ENCODE data around the gene CHORDC1.
"Not testable (repeated sequence)": the region's sequence is repeated elsewhere in the genome, so short reads cannot be mapped to it uniquely, and the experiment has no call there.

CHORDC1 gene

GRCh38 chr11:90218606-90219005 lies 4.2 kb downstream of the CHORDC1 start:
- TF ChIP-seq CTCF (IDR thresholded peaks at IDR 0.05; ENCODE audit: insufficient read depth, missing control alignments), result no peak
- FAIRE-seq (no peak), DNase-seq (ENCODE audit: insufficient read length, low spot score) (no peak)

- no peak for TF ChIP-seq CTCF (IDR thresholded peaks at IDR 0.05; ENCODE audit: insufficient read depth, missing control alignments)
- FAIRE-seq (no peak), DNase-seq (ENCODE audit: insufficient read length, low spot score) (no peak)
Measured at GRCh38 chr11:90216611-90217010, 6.2 kb downstream of the CHORDC1 start.

- FAIRE-seq (no peak), DNase-seq (ENCODE audit: insufficient read length, low spot score) (no peak)
- TF ChIP-seq CTCF (IDR thresholded peaks at IDR 0.05; ENCODE audit: insufficient read depth, missing control alignments), result no peak
Measured at GRCh38 chr11:90213322-90213721, 9.5 kb downstream of the CHORDC1 start.

GRCh38 chr11:90208857-90209256 lies 14.0 kb downstream of the CHORDC1 start:
- FAIRE-seq (no peak), DNase-seq (ENCODE audit: insufficient read length, low spot score) (no peak)
- no peak for TF ChIP-seq CTCF (IDR thresholded peaks at IDR 0.05; ENCODE audit: insufficient read depth, missing control alignments)

- not testable (repeated sequence) for DNase-seq (ENCODE audit: insufficient read length, low spot score); FAIRE-seq
Measured at GRCh38 chr11:90207992-90208391, 14.9 kb downstream of the CHORDC1 start.

- DNase-seq (ENCODE audit: insufficient read length, low spot score) (no peak), FAIRE-seq (peak; percentile 80)
- peak; percentile 84 for TF ChIP-seq CTCF (IDR thresholded peaks at IDR 0.05; ENCODE audit: insufficient read depth, missing control alignments)
Measured at GRCh38 chr11:90204832-90205646, 17.8 kb downstream of the CHORDC1 start.

GRCh38 chr11:90204407-90204806 lies 18.4 kb downstream of the CHORDC1 start:
- TF ChIP-seq CTCF (IDR thresholded peaks at IDR 0.05; ENCODE audit: insufficient read depth, missing control alignments), result no peak
- DNase-seq (ENCODE audit: insufficient read length, low spot score), result no peak
- no peak for FAIRE-seq
